ENCODE data around the gene CSPG4. TPM values are rescaled to one million over a fixed set of nuclear protein-coding genes. Genes with fewer than 3 reads are reported as not detected.
A peak's percentile ranks its signal among the peaks of the same experiment; 100 is the strongest.

Gene CSPG4
- total RNA-seq, 4 donors from 2014 or later: 11.2 to 60.9 (median 31.3) TPM

GRCh38 chr15:75641179-75641503, 71.5 kb downstream of the CSPG4 start:
- WGBS, 2 donors (ENCODE audit: low coverage in 1 of 2): 58 to 68% methylated on average over 4 of the region's 4 CpGs
- in situ Hi-C loops (cut with MboI; ENCODE audit: low pct_ligation_motif_present in 1 of 4, low pct_unique_long_range_greater_than_20kb in 1 of 4, low sequenced_read_pairs in 3 of 4): loop anchor here in 3 of 4 donors (25.0 kb wide), 1 partner anchor 279 kb away; the partner anchor contains the start of gene MAN2C1 (in 3 of the 3)
- no peak for DNase-seq
- Histone ChIP-seq H3K27me3 (no peaks in the 10 kb centered on the region), H3K9me3 (no peaks in the 10 kb centered on the region), H3K27ac (peak overlapping the region; percentile 94 to 99 (median 96)), H3K36me3 (no peaks in the 10 kb centered on the region), H3K4me1 (peaks cover 20 to 41% (median 34%) of the 10 kb centered on the region in 4 donors), H3K4me3 (peak overlapping the region in 1 of 4 donors; percentile 74)
- no peak for TF ChIP-seq EP300 (IDR thresholded peaks at IDR 0.05; ENCODE audit: low read depth)
- TF ChIP-seq POLR2AphosphoS5 (IDR thresholded peaks at IDR 0.05): no peak
- TF ChIP-seq CTCF (IDR thresholded peaks at IDR 0.05): no peak
- no peak for TF ChIP-seq POLR2A (IDR thresholded peaks at IDR 0.05)
- intact Hi-C loops (cut with DNase I; ENCODE audit: low total_unique reads): no loop called here

GRCh38 chr15:75640483-75641178, 72.0 kb downstream of the CSPG4 start:
- in situ Hi-C loops (cut with MboI; ENCODE audit: low pct_ligation_motif_present in 1 of 4, low pct_unique_long_range_greater_than_20kb in 1 of 4, low sequenced_read_pairs in 3 of 4) (loop anchor here in 3 of 4 donors (25.0 kb wide), 1 partner anchor 278 kb away; the partner anchor contains the start of gene MAN2C1 (in 3 of the 3)), intact Hi-C loops (cut with DNase I; ENCODE audit: low total_unique reads) (no loop called here)
- 4% methylated on average over 4 to 17 of the region's 17 CpGs for WGBS, 2 donors (ENCODE audit: low coverage in 1 of 2)
- TF ChIP-seq CTCF (IDR thresholded peaks at IDR 0.05): peak in 3 of 5 experiments; percentile 14 to 29 (median 22)
- no peak for TF ChIP-seq EP300 (IDR thresholded peaks at IDR 0.05; ENCODE audit: low read depth)
- no peak for TF ChIP-seq POLR2A (IDR thresholded peaks at IDR 0.05)
- Histone ChIP-seq H3K4me1 (peaks cover 18 to 40% (median 33%) of the 10 kb centered on the region in 4 donors), H3K9me3 (no peaks in the 10 kb centered on the region), H3K4me3 (peak overlapping the region; percentile 17 to 83 (median 65)), H3K27me3 (no peaks in the 10 kb centered on the region), H3K36me3 (no peaks in the 10 kb centered on the region), H3K27ac (peak overlapping the region; percentile 94 to 99 (median 96))
- no peak for DNase-seq

GRCh38 chr15:75639709-75640482, 72.8 kb downstream of the CSPG4 start, which contains the start of gene IMP3:
IMP3 (minus strand) TSS chr15:75640224; CDS start chr15:75640168, 56 bp downstream.
- Histone ChIP-seq H3K4me1 (peaks cover 18 to 40% (median 33%) of the 10 kb centered on the region in 4 donors), H3K27ac (peak within 1 kb of the TSS; percentile 94 to 99 (median 96)), H3K4me3 (peak within 1 kb of the TSS; percentile 56 to 90 (median 78)), H3K27me3 (no peaks in the 10 kb centered on the region), H3K9me3 (no peaks in the 10 kb centered on the region), H3K36me3 (no peaks in the 10 kb centered on the region)
- DNase-seq: peak; percentile 96
- WGBS, 2 donors (ENCODE audit: low coverage in 1 of 2): 0% methylated on average over 52 of the region's 83 CpGs; no CpG with 5 or more reads in 1 of the 2 donors
- intact Hi-C loops (cut with DNase I; ENCODE audit: low total_unique reads) (loop anchor here (5.0 kb wide), 1 partner anchor 42 kb away; no protein-coding TSS in a partner anchor), in situ Hi-C loops (cut with MboI; ENCODE audit: low pct_ligation_motif_present in 1 of 4, low pct_unique_long_range_greater_than_20kb in 1 of 4, low sequenced_read_pairs in 3 of 4) (loop anchor here (5.0 to 25.0 kb wide), 2 partner anchors 32 to 278 kb away; partner anchors contain the start of gene MAN2C1 (in 3 of the 4))
- peak; percentile 99 for TF ChIP-seq POLR2AphosphoS5 (IDR thresholded peaks at IDR 0.05)
- TF ChIP-seq POLR2A (IDR thresholded peaks at IDR 0.05): peak; percentile 99
- no peak for TF ChIP-seq EP300 (IDR thresholded peaks at IDR 0.05; ENCODE audit: low read depth)

- H3K4me3 ChIP-seq: peak overlapping the region; percentile 56 to 90 (median 78)
- intact Hi-C loops (cut with DNase I; ENCODE audit: low total_unique reads) (loop anchor here (5.0 kb wide), 1 partner anchor 43 kb away; no protein-coding TSS in a partner anchor), in situ Hi-C loops (cut with MboI; ENCODE audit: low pct_ligation_motif_present in 1 of 4, low pct_unique_long_range_greater_than_20kb in 1 of 4, low sequenced_read_pairs in 3 of 4) (loop anchor here (5.0 to 25.0 kb wide), 2 partner anchors 33 to 277 kb away; partner anchors contain the start of gene MAN2C1 (in 3 of the 4))
- H3K9me3 ChIP-seq: no peaks in the 10 kb centered on the region
- DNase-seq: no peak
- H3K27me3 ChIP-seq: no peaks in the 10 kb centered on the region
- H3K4me1 ChIP-seq: peaks cover 18 to 40% (median 33%) of the 10 kb centered on the region in 4 donors
- TF ChIP-seq POLR2A (IDR thresholded peaks at IDR 0.05): no peak
- no peak for TF ChIP-seq POLR2AphosphoS5 (IDR thresholded peaks at IDR 0.05)
- TF ChIP-seq EP300 (IDR thresholded peaks at IDR 0.05; ENCODE audit: low read depth): no peak
- no peaks in the 10 kb centered on the region for H3K36me3 ChIP-seq
- 0 to 7% methylated on average over 5 to 16 of the region's 16 CpGs for WGBS, 2 donors (ENCODE audit: low coverage in 1 of 2)
- H3K27ac ChIP-seq: peak overlapping the region; percentile 94 to 99 (median 96)
Observed at GRCh38 chr15:75639191-75639708, 73.4 kb downstream of the CSPG4 start.
